HG03135 (cell line): Measurements from ENCODE around the gene MMP23B.

Experiments
- ATAC-seq: cut with Tn5 transposase; IDR thresholded peaks from one replicate; pipeline ENCODE4 v1.9.1; 2021; ENCODE audit warnings: mild to moderate bottlenecking, moderate library complexity; ENCODE audit not compliant: unreplicated experiment

Gene MMP23B

DNA sequence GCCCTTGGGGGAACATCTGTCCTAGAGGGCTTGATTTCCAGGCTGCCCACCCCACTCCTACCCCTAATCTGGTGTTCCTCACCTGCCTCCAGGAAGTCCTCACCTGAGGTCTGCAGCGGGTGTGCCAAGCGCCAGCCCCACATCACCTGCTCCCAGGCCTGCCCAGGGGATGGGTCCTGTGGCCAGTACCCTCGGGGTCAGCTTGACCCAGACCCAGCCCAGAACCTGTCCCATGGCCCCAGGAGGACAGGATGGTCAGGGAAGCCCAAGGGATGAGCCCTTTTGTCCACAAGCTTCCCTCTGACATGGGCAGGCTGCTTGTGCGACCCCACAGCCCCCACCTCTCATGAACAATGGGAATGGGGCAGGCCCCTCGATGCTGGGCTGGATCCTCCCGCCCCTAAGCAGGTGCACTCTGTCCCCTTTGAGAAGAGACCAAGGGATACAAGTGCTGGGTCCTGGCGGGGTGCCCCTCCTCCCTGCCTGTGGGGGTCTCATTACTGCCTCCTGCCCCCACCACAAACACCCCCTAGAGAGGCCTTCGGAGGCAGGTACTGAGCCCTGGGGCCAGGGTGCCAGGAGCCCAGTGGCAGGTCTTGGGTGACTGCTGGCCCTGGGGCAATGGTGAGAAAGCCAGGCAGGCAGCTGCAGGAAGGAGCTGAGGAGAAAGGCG, 13.4 kb upstream of the MMP23B start:
- no peak for ATAC-seq

DNA sequence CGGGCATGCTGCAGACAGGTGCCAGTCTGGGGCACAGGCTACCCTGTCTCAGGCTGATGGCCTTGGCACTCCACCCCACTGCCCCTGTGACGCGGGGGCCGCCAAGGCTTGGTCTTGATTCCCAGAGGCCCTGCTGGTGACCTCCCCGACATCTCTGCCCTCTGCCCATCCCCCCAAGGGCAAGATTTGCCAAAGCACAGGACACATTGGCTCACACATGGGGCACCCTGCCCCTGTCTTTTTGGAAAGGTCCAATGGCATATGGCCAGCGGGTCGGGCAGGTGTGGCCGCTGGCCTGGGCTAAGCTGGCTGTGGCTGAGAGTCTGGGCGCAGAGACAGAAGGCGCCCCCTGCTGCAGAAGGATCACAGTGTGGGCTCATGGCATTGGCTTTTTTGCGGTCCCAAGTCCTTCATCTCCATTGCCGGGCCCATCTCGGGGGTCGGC, 12.0 kb upstream of the MMP23B start:
- no peak for ATAC-seq

DNA sequence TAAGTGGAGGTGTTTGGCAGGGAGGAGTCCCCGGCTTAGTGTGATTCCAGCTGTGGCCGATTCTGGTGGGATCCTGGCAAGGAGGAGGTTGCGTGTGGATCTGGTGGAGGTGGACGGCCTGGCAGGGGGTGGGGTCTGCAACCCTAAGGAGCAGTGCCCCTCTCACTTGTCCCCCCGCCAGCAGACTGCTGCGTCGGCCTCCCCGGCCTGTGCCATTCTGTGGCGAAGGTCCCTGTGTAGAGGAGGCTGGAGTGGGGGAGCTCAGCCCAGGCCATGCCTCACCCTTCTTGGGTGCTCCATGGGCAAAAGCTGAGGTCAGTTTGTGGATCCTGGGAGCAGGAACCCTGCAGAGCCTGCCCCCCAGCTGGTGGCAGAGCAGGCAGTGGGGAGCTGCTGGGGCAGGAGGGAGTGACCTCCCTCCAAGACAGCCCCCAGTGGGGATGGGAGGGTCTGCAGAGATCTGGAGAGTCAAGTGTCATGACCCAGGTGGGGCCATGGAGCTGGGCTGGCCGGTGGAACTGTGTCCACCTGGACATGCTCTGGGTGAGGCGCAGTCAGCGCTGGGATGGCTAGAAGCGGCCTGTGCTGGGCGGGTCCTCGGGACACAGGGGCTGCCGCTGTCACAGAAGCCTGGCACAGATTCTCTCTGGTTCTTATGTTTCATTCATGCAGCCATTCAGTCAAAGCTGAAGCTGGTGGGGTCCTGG, 11.4 kb upstream of the MMP23B start:
- ATAC-seq: no peak

DNA sequence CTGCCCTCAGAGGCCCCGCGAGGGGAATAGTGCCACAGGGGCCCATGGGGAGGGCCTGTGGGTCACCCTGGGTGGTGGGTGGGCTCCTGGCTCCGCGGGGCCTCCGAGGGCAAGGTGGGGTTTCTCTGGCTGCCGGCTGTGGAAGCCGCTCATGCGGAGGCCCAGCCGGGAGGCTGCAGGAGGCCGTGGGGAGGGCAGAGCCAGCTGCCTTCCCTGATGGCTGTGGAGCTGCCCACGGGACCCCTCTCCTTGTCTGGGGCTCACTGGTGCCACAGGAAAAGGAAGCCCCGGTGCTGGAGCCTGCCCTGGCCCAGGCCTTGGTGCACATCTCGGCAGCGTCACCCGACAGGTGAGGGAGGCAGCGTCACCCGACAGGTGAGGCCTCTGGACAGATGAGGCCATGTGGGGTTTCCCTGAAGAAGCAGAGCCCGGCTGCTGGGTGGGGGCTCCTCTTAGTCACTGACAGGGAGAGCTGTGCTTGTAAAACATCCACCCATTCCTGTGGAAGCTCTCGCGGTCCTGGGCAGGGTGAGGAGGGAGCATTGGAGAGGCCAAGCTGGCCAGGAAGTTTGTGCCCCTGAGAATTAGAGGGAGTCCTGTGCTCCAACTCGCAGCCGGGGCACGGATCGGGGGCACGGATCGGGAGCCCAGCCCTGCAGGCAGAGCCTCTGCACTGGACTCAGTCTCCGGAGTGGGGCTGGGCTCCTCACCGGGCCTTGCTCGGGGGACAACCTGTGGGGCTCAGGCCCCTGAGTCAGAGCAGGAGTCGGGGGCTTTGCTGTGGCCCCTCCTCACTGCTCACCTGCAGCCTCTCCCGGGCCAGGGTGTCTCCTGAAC, 10.6 kb upstream of the MMP23B start:
- ATAC-seq: no peak

DNA sequence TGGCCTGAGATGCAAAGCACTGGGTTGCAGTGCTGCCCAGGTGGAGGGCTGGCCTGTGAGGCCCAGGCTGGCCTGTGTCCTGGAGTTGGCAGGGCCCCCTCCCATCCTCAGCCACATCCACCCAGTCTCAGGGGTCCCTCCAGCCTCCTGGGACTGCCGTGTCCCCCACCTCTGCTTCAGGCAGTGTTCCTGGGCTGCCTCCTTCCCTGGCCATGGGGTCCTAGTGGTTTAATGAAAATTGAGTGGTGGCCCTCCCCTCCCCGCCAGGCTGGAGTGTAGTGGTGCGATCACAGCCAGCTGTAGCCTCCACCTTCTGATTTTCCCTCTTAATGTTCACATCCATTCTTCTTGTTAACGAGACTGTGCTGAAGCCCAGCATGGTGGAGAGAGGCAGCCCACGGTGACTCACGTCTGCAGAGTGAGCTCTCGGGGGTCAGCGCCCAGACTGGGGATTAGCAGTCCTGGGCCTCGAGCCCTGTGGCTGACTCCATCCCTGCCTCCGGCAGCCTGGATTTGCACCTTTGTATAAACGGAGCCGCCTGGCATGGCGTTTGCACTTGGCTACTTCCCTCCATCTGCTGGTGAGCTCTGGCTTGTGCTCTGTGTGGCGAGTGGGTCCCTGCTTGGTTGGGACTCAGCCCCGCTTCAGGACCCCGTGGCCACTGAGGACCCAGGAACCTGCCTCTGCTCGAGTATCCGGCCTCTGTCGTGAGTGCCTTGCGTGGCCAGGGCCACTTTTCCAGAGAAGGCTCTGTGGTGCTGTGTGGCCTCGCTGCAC, 9.8 kb upstream of the MMP23B start:
- no peak for ATAC-seq

DNA sequence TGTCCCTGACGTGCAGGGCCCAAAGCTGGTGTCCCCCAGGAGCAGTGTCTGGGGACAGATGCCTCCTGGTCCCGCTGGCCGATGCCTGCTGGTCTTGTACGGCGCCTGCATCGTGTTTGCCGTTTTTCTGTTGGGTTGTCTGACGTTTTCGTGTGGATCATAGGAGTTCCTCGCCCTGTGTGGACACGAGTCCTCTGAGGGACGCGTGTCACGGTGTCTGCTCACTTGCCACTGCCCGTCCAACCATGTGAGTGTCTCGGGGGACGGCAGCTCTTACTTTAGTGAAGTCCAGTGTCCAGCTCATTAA, 9.2 kb upstream of the MMP23B start:
- ATAC-seq: no peak

DNA sequence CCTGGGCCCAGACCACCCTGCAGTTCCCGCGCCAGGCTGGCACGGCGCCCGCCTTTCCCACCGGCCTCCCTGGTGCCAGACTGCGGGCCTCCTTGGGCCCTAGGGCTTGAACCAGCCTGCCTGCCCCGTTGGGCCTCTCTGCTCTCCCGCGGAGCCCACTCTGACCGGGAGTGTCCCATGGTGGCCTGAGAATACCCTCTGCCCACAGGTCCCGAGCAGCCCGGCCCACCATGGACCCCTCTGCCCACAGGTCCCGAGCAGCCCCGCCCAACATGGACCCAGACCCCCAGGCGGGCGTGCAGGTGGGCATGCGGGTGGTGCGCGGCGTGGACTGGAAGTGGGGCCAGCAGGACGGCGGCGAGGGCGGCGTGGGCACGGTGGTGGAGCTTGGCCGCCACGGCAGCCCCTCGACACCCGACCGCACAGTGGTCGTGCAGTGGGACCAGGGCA, 8.8 kb upstream of the MMP23B start:
- no peak for ATAC-seq

DNA sequence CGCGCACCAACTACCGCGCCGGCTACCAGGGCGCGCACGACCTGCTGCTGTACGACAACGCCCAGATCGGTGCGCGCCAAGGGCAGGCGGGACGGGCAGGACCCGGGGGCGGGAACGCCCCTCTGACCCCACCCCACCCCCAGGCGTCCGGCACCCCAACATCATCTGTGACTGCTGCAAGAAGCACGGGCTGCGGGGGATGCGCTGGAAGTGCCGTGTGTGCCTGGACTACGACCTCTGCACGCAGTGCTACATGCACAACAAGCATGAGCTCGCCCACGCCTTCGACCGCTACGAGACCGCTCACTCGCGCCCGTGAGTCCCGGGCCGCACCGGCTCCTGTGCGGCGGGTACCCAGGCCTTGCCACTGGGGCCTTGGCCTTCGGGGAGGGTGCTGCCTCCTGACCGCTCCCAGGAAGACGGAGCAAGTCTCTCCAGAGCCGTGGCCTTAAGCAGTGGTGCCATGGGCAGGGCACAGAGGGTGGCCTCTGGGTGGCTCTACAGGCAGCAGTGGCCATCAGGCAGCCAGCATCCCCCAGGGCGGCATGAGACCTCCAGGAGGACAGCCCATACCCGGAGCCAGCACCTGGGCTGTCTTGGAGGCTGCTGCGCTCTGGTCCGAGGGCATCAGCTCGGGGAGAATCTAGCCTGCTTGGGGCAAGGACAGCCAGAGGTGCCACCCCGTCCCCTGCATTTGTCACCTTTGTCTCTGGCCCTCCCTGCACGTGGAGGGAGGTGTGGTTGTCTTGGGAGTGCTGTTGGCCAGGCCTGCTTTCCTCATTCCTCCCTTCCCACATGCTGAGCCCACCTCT, 8.1 kb upstream of the MMP23B start:
- ATAC-seq: no peak

DNA sequence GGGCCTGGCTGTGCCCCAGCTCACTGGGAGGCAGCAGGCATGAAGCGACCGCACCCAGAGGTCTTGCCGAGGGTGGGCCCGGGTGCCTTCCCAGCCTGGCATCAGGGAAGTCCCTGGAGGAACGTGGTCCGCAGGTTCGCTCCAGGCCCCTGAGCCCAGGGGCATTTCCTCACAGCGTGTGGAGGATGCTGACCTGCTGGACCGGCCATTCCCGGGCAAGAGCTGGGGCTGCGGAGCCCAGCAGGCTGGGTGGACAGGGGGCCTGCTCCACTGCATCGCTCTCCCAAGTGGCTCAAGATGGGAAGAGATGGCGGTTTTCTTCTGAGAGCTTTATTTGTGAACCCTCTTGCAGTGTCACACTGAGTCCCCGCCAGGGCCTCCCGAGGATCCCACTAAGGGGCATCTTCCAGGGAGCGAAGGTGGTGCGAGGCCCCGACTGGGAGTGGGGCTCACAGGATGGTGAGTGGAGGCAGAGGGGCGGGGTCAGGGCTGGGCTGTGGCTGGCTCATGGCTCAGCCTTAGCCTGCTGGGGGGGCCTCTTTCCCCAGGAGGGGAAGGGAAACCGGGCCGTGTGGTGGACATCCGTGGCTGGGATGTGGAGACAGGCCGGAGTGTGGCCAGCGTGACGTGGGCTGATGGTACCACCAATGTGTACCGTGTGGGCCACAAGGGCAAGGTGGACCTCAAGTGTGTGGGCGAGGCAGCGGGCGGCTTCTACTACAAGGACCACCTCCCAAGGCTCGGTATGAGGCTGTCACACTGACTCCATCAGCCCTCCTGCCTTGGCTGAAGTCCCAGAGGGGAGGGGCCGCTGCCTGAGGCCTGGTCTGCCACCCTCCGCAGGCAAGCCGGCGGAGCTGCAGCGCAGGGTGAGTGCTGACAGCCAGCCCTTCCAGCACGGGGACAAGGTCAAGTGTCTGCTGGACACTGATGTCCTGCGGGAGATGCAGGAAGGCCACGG, 7.2 kb upstream of the MMP23B start:
- ATAC-seq: no peak

DNA sequence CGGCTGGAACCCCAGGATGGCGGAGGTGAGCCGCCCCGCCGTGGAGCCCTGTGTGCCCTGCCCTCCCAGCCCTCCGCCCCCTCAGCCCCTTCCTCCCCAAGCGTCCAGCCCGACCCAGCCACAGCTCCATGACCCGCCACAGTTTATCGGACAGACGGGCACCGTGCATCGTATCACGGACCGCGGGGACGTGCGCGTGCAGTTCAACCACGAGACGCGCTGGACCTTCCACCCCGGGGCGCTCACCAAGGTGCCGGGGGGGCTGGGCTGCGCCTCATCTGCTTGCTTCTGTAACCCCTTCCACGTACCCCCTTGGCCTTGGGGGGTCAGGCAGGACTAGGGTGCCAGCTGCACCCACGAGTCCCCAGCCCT, 6.6 kb upstream of the MMP23B start:
- ATAC-seq: no peak

DNA sequence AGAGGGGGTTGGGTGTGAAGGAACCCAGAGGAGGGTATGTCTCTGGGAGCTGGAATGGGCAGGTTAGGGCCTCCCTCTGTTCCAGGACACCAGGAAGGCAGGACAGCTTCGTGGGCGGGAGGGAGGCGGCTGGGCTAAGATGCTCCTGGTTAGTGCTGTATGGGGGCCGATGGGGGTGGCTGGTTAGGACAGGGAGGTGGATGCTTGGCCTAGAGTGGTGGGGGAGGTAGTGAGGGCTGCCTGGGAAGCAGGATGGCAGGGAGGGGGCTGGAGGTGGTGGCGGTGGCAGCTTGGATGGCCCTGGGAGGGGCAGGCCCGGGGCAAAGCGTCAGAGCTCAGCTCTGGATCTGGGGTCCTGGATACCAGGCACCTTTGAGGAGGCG, 6.2 kb upstream of the MMP23B start:
- ATAC-seq: no peak

DNA sequence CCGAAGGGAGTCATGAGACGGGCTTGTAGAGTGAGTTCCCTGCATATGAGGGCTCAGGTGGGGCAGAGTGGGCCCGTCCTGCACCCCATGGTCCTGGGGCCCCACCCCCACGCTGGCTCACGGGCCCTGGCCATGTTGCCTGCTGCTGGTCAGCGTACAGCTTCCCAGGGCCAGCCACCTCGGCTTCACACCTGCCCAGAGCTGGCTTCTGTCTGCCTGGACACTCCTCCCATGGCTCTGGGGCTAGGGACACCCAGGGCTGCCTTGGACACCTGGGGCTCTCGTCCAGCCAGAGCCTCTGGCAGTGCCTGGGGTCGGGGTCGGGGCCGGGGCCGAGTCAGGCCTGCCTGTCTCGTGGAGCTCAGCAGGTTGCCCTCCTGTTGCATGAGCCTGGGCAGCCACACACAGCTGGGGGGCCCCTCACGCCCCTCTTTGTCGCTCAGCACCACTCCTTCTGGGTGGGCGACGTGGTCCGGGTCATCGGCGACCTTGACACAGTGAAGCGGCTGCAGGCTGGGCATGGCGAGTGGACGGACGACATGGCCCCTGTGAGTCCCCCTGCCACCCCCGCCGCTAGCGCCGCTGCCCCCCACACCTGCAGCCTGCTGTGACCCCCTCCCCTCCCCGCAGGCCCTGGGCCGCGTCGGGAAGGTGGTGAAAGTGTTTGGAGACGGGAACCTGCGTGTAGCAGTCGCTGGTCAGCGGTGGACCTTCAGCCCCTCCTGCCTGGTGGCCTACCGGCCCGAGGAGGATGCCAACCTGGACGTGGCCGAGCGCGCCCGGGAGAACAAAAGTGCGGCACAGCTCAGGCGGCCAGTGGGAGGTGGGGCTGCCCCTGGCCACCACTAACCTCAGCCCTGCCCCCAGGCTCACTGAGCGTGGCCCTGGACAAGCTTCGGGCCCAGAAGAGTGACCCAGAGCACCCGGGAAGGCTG, 5.5 kb upstream of the MMP23B start:
- no peak for ATAC-seq

DNA sequence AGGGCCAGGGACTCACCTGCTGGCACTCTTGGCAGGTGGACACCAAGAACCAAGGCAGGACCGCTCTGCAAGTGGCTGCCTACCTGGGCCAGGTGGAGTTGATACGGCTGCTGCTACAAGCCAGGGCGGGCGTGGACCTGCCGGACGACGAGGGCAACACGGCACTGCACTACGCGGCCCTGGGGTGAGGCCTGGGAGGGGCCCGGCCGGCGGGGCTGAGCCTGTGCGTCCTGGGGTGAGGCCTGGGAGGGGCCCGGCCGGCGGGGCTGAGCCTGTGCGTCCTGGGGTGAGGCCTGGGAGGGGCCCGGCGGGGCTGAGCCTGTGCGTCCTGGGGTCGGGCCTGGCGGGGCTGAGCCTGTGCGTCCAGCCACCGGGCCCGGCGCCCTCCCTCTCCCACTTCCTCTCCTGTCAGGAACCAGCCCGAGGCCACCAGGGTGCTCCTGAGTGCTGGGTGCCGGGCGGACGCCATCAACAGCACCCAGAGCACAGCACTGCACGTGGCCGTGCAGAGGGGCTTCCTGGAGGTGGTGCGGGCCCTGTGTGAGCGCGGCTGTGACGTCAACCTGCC, 4.6 kb upstream of the MMP23B start:
- ATAC-seq: no peak

DNA sequence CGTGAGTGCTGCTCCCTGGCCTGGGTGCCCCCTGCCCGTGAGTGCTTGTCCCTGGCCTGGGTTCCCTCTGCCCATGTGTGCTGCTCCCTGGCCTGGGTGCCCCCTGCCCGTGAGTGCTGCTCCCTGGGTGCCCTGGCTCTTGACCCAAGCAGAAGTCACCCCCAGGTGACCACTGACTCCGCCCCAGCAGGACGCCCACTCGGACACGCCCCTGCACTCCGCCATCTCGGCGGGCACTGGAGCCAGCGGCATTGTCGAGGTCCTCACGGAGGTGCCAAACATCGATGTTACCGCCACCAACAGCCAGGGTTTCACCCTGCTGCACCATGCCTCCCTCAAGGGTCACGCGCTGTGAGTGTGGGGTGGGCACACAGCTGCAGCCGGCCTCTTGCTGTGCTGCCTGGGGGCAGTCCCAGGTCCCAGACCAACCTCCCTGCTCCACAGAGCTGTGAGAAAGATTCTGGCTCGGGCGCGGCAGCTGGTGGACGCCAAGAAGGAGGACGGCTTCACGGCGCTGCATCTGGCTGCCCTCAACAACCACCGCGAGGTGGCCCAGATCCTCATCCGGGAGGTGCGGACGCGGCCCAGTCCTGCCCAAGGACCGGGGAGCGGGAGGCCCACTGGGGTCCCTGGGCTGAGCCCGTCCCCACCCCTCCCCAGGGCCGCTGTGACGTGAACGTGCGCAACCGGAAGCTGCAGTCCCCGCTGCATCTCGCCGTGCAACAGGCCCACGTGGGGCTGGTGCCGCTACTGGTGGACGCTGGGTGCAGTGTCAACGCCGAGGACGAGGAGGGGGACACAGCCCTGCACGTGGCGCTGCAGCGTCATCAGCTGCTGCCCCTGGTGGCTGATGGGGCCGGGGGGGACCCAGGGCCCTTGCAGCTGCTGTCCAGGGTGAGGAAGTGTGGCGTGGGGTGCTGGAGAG, 3.9 kb upstream of the MMP23B start:
- ATAC-seq: no peak

DNA sequence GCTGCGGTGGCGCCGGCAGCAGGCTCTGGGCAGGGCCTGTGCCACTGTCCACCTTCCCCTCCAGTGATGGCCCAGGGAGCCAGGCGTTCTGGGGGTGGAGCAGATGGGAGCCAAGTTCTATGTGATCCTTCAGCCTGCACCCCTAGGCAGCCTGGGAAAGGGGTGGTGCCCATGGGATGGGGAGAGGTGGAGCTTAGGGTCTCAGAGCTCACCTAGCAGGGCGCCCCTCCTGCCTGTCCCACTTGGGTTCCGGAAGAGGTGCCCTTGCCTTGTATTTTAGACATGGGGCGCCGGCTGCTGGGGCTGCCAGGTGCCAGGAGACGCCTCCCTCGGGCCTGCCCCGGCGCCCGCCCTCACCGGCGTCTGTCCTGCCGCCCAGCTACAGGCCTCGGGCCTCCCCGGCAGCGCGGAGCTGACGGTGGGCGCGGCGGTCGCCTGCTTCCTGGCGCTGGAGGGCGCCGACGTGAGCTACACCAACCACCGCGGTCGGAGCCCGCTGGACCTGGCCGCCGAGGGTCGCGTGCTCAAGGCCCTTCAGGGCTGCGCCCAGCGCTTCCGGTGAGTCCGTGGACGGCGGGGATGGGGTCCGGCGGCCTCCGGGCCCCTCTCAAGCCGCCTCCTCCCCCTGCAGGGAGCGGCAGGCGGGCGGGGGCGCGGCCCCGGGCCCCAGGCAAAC, 3.1 kb upstream of the MMP23B start:
- no peak for ATAC-seq
